DOHH2 (cell line): Measurements from ENCODE around the gene KLRK1.
"Not testable (repeated sequence)": the region's sequence is repeated elsewhere in the genome, so short reads cannot be mapped to it uniquely, and the experiment has no call there.

Experiments
- CTCF ChIP-seq: fragments of 200-600 bp; sonication (generic); IDR thresholded peaks from one replicate; pipeline ENCODE4 v1.5.1; 2014; ENCODE audit warnings: antibody characterized with exemption, mild to moderate bottlenecking, low read depth, low read length; ENCODE audit not compliant: poor library complexity, severe bottlenecking
- EZH2phosphoT487 ChIP-seq: fragments of 200-600 bp; sonication (generic); IDR thresholded peaks from 2 replicates; pipeline ENCODE4 v1.6.1; 2017; ENCODE audit warnings: borderline replicate concordance, mild to moderate bottlenecking, antibody characterized with exemption, low read length, moderate library complexity, mixed read lengths

GRCh38 chr12:10437601-10438000 lies 47.8 kb upstream of the KLRK1 start:
- not testable (repeated sequence) for TF ChIP-seq EZH2phosphoT487, CTCF
